Measurements from ENCODE around the gene FAM83E. TPM values are rescaled to one million over a fixed set of nuclear protein-coding genes. Genes with fewer than 3 reads are reported as not detected.

Gene FAM83E
- total and polyA plus RNA-seq, 2 experiments from 2014 or later = 1.0 to 2.3 TPM

DNA sequence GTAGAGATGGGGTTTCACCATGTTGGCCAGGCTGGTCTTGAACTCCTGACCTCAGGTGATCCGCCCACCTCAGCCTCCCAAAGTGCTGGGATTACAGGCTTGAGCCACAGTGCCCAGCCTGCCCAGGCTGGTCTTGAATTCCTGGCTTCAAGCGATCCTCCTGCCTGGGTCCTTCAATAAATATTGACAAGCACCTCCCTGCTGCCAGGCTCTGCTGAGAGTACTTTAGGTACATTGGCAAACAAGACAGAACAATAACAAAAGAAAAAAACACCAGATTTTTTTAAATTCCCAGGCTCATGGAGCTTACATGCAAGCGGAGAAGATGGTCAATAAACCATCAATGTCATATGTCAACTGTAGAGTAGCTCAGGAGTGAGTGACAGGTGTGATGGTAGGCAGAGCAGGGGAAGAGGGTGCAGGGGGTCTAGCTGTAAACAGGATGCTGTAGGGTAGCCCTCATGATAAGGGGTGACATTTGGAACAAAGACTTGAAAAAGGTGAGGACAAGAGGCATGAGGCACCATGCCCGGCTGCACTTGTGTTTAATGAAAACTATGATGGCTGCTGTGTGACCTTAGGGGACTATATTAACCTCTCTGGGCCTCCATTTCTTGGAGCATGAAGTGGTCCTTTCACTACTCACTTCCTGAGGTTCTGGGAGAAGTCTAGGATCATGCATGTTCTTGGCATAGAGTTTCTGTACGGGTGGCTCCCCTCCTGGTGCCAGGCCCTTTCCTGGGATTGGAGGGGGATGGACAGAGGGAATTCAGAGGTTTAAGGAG lies 43.3 kb downstream of the FAM83E start (continued):
- no peak for TF ChIP-seq ZNF462 (CRISPR knock-in tag; IDR thresholded peaks at IDR 0.05)

DNA sequence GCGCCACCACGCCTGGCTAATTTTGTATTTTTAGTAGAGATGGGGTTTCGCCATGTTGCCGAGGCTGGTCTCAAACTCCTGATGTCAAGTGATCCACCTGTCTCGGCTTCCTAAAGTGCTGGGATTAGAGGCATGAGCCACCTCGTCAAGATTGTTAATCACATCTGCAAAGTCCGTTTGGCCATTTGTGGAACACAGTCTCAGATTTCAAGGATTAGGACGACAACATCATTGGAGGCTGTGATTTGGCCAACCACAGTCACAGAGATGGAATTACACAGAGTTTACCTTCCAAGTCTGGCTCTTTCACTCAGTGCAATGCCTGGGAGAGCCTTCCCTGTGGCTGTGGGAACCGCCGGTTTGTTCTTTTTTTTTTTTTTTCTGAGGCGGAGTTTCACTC lies 45.1 kb downstream of the FAM83E start:
- Mint-ChIP-seq H3K36me3 (ENCODE audit: low read depth) (no peaks in the 10 kb centered on the region), H3K27ac (no peak overlapping the region), H3K4me3 (no peak overlapping the region), H3K9me3 (no peaks in the 10 kb centered on the region), H3K4me1 (peaks cover 23% of the 10 kb centered on the region), H3K27me3 (ENCODE audit: insufficient read depth, low read depth, poor library complexity) (peaks cover 33% of the 10 kb centered on the region)
- Histone ChIP-seq H3K27me3 (ENCODE audit: insufficient read depth) (no peaks in the 10 kb centered on the region), H3F3A (replicated peaks; ENCODE audit: low read depth) (0 out of 2 replicates have a peak, but pooled peaks cover 4% of the 10 kb centered on the region), H3K9me2 (ENCODE audit: insufficient read depth) (no peaks in the 10 kb centered on the region), H3K79me2 (replicated peaks; ENCODE audit: insufficient read depth) (no peaks in the 10 kb centered on the region), H3K4me2 (no peak overlapping the region), H2AFZ (peak overlapping the region; percentile 14; the same call in 1 of the 2 replicates), H3K27ac (ENCODE audit: low read depth) (no peak overlapping the region), H3K4me1 (ENCODE audit: insufficient read depth) (peaks cover 12% of the 10 kb centered on the region; the same call in 1 of the 2 replicates), H3K36me3 (ENCODE audit: insufficient read depth) (no peaks in the 10 kb centered on the region), H3K4me3 (no peak overlapping the region), H4K20me1 (replicated peaks; ENCODE audit: insufficient read depth) (no peaks in the 10 kb centered on the region)
- DNase-seq (ENCODE audit: low spot score) = no peak
- no peak for ATAC-seq
- no peak for TF ChIP-seq JUNB (IDR thresholded peaks at IDR 0.05; ENCODE audit: unreplicated experiment)
- no peak for TF ChIP-seq ZNF462 (CRISPR knock-in tag; IDR thresholded peaks at IDR 0.05)
- TF ChIP-seq, protein P1, sequence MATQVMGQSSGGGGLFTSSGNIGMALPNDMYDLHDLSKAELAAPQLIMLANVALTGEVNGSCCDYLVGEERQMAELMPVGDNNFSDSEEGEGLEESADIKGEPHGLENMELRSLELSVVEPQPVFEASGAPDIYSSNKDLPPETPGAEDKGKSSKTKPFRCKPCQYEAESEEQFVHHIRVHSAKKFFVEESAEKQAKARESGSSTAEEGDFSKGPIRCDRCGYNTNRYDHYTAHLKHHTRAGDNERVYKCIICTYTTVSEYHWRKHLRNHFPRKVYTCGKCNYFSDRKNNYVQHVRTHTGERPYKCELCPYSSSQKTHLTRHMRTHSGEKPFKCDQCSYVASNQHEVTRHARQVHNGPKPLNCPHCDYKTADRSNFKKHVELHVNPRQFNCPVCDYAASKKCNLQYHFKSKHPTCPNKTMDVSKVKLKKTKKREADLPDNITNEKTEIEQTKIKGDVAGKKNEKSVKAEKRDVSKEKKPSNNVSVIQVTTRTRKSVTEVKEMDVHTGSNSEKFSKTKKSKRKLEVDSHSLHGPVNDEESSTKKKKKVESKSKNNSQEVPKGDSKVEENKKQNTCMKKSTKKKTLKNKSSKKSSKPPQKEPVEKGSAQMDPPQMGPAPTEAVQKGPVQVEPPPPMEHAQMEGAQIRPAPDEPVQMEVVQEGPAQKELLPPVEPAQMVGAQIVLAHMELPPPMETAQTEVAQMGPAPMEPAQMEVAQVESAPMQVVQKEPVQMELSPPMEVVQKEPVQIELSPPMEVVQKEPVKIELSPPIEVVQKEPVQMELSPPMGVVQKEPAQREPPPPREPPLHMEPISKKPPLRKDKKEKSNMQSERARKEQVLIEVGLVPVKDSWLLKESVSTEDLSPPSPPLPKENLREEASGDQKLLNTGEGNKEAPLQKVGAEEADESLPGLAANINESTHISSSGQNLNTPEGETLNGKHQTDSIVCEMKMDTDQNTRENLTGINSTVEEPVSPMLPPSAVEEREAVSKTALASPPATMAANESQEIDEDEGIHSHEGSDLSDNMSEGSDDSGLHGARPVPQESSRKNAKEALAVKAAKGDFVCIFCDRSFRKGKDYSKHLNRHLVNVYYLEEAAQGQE (IDR thresholded peaks at IDR 0.05; ENCODE audit: unreplicated experiment) = no peak
- no peak for TF ChIP-seq EZH2 (IDR thresholded peaks at IDR 0.05; ENCODE audit: low read depth, unreplicated experiment)
